H9 (cell line): ENCODE data around the gene GNE. TPM values are rescaled to one million over a fixed set of nuclear protein-coding genes. Genes with fewer than 3 reads are reported as not detected.

Experiments used
- DNase-seq: peaks from one replicate; pipeline ENCODE4 v3.0.0-alpha.2; 2017
- H2AFZ ChIP-seq: one replicate; pipeline ENCODE4 v1.6.1; 2013; ENCODE audit warnings: mild to moderate bottlenecking, low read length, control low read depth, moderate library complexity
- H2AK5ac ChIP-seq: 2 replicates; pipeline ENCODE4 v1.6.1; 2013; ENCODE audit warnings: low read length, control low read depth, mixed read lengths; ENCODE audit not compliant: insufficient read length
- H2BK120ac ChIP-seq: one replicate; pipeline ENCODE4 v1.6.1; 2013; ENCODE audit warnings: low read depth, mild to moderate bottlenecking, low read length, control low read depth, inconsistent platforms; ENCODE audit not compliant: poor library complexity, severe bottlenecking
- H2BK12ac ChIP-seq: 2 replicates; pipeline ENCODE4 v1.6.1; 2013; ENCODE audit warnings: low read length, control low read depth, mixed read lengths, low read depth; ENCODE audit not compliant: insufficient read length
- H2BK15ac ChIP-seq: 2 replicates; pipeline ENCODE4 v1.6.1; 2013; ENCODE audit warnings: low read depth, low read length, control low read depth
- H2BK20ac ChIP-seq: one replicate; pipeline ENCODE4 v1.6.1; 2013; ENCODE audit warnings: low read depth, mild to moderate bottlenecking, low read length, control low read depth, inconsistent platforms; ENCODE audit not compliant: poor library complexity, severe bottlenecking
- H2BK5ac ChIP-seq: 2 replicates; pipeline ENCODE4 v1.6.1; 2013; ENCODE audit warnings: low read length, control low read depth, mixed read lengths; ENCODE audit not compliant: insufficient read length
- H3K14ac ChIP-seq: 2 replicates; pipeline ENCODE4 v1.6.1; 2013; ENCODE audit warnings: low read length, control low read depth; ENCODE audit not compliant: insufficient read depth
- H3K18ac ChIP-seq: 2 replicates; pipeline ENCODE4 v1.6.1; 2013; ENCODE audit warnings: low read depth, mild to moderate bottlenecking, mixed read lengths, low read length, control low read depth; ENCODE audit not compliant: insufficient read length
- H3K23ac ChIP-seq: 2 replicates; pipeline ENCODE4 v1.6.1; 2013; ENCODE audit warnings: low read length, control low read depth, mixed read lengths, low read depth; ENCODE audit not compliant: insufficient read length
- H3K23me2 ChIP-seq: 2 replicates; pipeline ENCODE4 v1.6.1; 2013; ENCODE audit warnings: low read depth, mild to moderate bottlenecking, mixed read lengths, low read length, control low read depth; ENCODE audit not compliant: insufficient read length, poor library complexity, severe bottlenecking
- H3K27ac ChIP-seq: 2 replicates; pipeline ENCODE4 v1.5.1; 2013; ENCODE audit warnings: low read length, control low read depth, mixed read lengths, low read depth; ENCODE audit not compliant: insufficient read length
- H3K27me3 ChIP-seq: 2 replicates; pipeline ENCODE4 v1.6.1; 2013; ENCODE audit warnings: low read length, control low read depth, inconsistent platforms; ENCODE audit not compliant: insufficient read depth
- H3K4ac ChIP-seq: 2 replicates; pipeline ENCODE4 v1.6.1; 2013; ENCODE audit warnings: low read depth, mild to moderate bottlenecking, control low read depth, inconsistent platforms, low read length, moderate library complexity
- H3K4me1 ChIP-seq: 2 replicates; pipeline ENCODE4 v1.6.1; 2013; ENCODE audit warnings: low read length, control low read depth, inconsistent platforms; ENCODE audit not compliant: insufficient read depth
- H3K4me2 ChIP-seq: 2 replicates; pipeline ENCODE4 v1.6.1; 2013; ENCODE audit warnings: low read length, control low read depth, mixed read lengths; ENCODE audit not compliant: insufficient read length, insufficient read depth
- H3K56ac ChIP-seq: 2 replicates; pipeline ENCODE4 v1.6.1; 2013; ENCODE audit warnings: low read depth, mild to moderate bottlenecking, mixed read lengths, low read length, control low read depth; ENCODE audit not compliant: insufficient read length
- H3K79me1 ChIP-seq: 2 replicates; pipeline ENCODE4 v1.6.1; 2013; ENCODE audit warnings: low read depth, mild to moderate bottlenecking, moderate library complexity, low read length, control low read depth, inconsistent platforms; ENCODE audit not compliant: insufficient read depth, poor library complexity, severe bottlenecking
- H3K79me2 ChIP-seq: 2 replicates; pipeline ENCODE4 v1.6.1; 2013; ENCODE audit warnings: low read length, control low read depth, inconsistent platforms; ENCODE audit not compliant: insufficient read depth
- H3K9ac ChIP-seq: 2 replicates; pipeline ENCODE4 v1.6.1; 2013; ENCODE audit warnings: low read length, control low read depth, mixed read lengths; ENCODE audit not compliant: insufficient read length; ENCODE audit errors: extremely low read depth
- H3K9me3 ChIP-seq: one replicate; pipeline ENCODE4 v1.6.1; 2013; ENCODE audit warnings: low read depth, low read length, inconsistent platforms; ENCODE audit not compliant: control insufficient read depth
- H3T11ph ChIP-seq: one replicate; pipeline ENCODE4 v1.6.1; 2013; ENCODE audit warnings: mild to moderate bottlenecking, low read length, control low read depth, inconsistent platforms
- H4K20me1 ChIP-seq: one replicate; pipeline ENCODE4 v1.6.1; 2013; ENCODE audit not compliant: control insufficient read depth, insufficient read length, insufficient read depth
- H4K5ac ChIP-seq: 2 replicates; pipeline ENCODE4 v1.6.1; 2013; ENCODE audit warnings: low read depth, mild to moderate bottlenecking, mixed read lengths, low read length, control low read depth; ENCODE audit not compliant: insufficient read length
- H4K8ac ChIP-seq: replicated peaks from 2 replicates; pipeline ENCODE4 v1.6.1; 2013; ENCODE audit warnings: low read length, control low read depth, mixed read lengths, low read depth; ENCODE audit not compliant: insufficient read length
- H4K91ac ChIP-seq: 2 replicates; pipeline ENCODE4 v1.6.1; 2013; ENCODE audit warnings: low read depth, mild to moderate bottlenecking, moderate library complexity, mixed read lengths, low read length, control low read depth; ENCODE audit not compliant: insufficient read length
- H3K27ac Mint-ChIP-seq, 3 experiments: 2 replicates in 2 of 3; 3 replicates in 1 of 3; pipeline ENCODE4 v1.8.0; 2020 to 2021; ENCODE audit warnings: mixed read lengths in 3 of 3, mild to moderate bottlenecking in 1 of 3, moderate library complexity in 1 of 3
- H3K27me3 Mint-ChIP-seq: 2 replicates; pipeline ENCODE4 v1.8.0; 2021; ENCODE audit warnings: low read depth, mild to moderate bottlenecking, moderate library complexity, mixed read lengths
- H3K36me3 Mint-ChIP-seq, 3 experiments: 2 replicates in 2 of 3; 3 replicates in 1 of 3; pipeline ENCODE4 v1.8.0; 2020 to 2021; ENCODE audit warnings: low read depth in 3 of 3, mixed read lengths in 3 of 3; ENCODE audit not compliant: insufficient read depth in 1 of 3
- H3K4me1 Mint-ChIP-seq, 2 experiments: 2 replicates each; pipeline ENCODE4 v1.8.0; 2020; ENCODE audit warnings: mixed read lengths in 2 of 2
- H3K4me3 Mint-ChIP-seq, 2 experiments: 2 replicates in 1 of 2; 3 replicates in 1 of 2; pipeline ENCODE4 v1.8.0; 2020 to 2021; ENCODE audit warnings: mild to moderate bottlenecking in 2 of 2, mixed read lengths in 2 of 2, moderate library complexity in 1 of 2
- H3K9me3 Mint-ChIP-seq, 2 experiments: 2 replicates in 1 of 2; 3 replicates in 1 of 2; pipeline ENCODE4 v1.8.0; 2020; ENCODE audit warnings: mild to moderate bottlenecking in 2 of 2, mixed read lengths in 2 of 2, moderate library complexity in 1 of 2
- CTCF ChIP-seq: fragments of 200-600 bp; sonication (generic); conservative IDR thresholded peaks from 3 replicates; pipeline ENCODE4 v1.8.0; 2021; ENCODE audit warnings: antibody characterized with exemption, mild to moderate bottlenecking
- WGBS: extraction: QIAGEN DNeasy Blood & Tissue Kit; methylation state at CpG from one replicate; pipeline ENCODE4 v1.1.7; 2013; ENCODE audit warnings: missing lambda C conversion rate, low lambda C conversion rate, mixed read lengths; ENCODE audit not compliant: insufficient read length; ENCODE audit errors: extremely low coverage; 5-methylcytosine and 5-hydroxymethylcytosine counted together
- total RNA-seq: library from RNA; stranded (reverse); gene quantifications from 2 replicates; pipeline ENCODE4 v1.2.1, GENCODE V29; 2021

GNE gene
- total RNA-seq, 1 experiment from 2014 or later, result 6.3 TPM

- Histone ChIP-seq H3T11ph (no peak overlapping the region), H3K4me1 (no peaks in the 10 kb centered on the region), H3K27ac (no peak overlapping the region), H3K4me2 (no peak overlapping the region), H3K23me2 (peaks cover under 1% of the 10 kb centered on the region), H2BK12ac (no peak overlapping the region), H2AFZ (no peak overlapping the region), H4K20me1 (no peaks in the 10 kb centered on the region), H4K91ac (no peak overlapping the region), H2BK5ac (no peak overlapping the region), H2AK5ac (no peak overlapping the region), H3K23ac (no peak overlapping the region), H3K79me1 (no peaks in the 10 kb centered on the region), H2BK15ac (no peak overlapping the region), H2BK20ac (no peak overlapping the region), H4K5ac (no peak overlapping the region), H3K56ac (no peak overlapping the region), H3K79me2 (no peaks in the 10 kb centered on the region), H3K27me3 (no peaks in the 10 kb centered on the region), H4K8ac (no peak overlapping the region), H3K14ac (no peak overlapping the region), H3K9me3 (no peaks in the 10 kb centered on the region), H3K18ac (no peak overlapping the region), H2BK120ac (no peak overlapping the region), H3K4ac (no peak overlapping the region), H3K9ac (no peak overlapping the region)
- no peak for DNase-seq
- Mint-ChIP-seq H3K27me3 (no peaks in the 10 kb centered on the region), H3K4me3 (no peak overlapping the region), H3K27ac (no peak overlapping the region), H3K4me1 (peaks cover under 1 to 2% of the 10 kb centered on the region in 2 experiments; a peak in 1 of 4 replicates), H3K9me3 (no peaks in the 10 kb centered on the region; a peak in 1 of 5 replicates), H3K36me3 (no peaks in the 10 kb centered on the region; a peak in 1 of 7 replicates)
- WGBS, result no CpG with 5 or more reads among the region's 2 CpGs
- no peak for TF ChIP-seq CTCF
Measured at GRCh38 chr9:36263683-36264082, 5.4 kb upstream of the GNE start.
